MG63 (cell line): ENCODE measurements around the gene EHD4. TPM values are rescaled to one million over a fixed set of nuclear protein-coding genes. Genes with fewer than 3 reads are reported as not detected.

ENCODE experiments used
- DNase-seq: peaks from one replicate; pipeline ENCODE4 v3.0.0-alpha.2; 2020
- H3K27me3 ChIP-seq: fragments of 250-450 bp; sonication (Bioruptor Pico); 2 replicates; pipeline ENCODE4 v1.5.1; 2020; ENCODE audit warnings: mild to moderate bottlenecking, moderate library complexity
- H3K36me3 ChIP-seq: fragments of 250-450 bp; sonication (Bioruptor Pico); 2 replicates; pipeline ENCODE4 v1.5.1; 2020; ENCODE audit warnings: mild to moderate bottlenecking, moderate library complexity
- H3K4me3 ChIP-seq: fragments of 250-450 bp; sonication (Bioruptor Pico); 2 replicates; pipeline ENCODE4 v1.5.1; 2020; ENCODE audit warnings: mild to moderate bottlenecking, moderate library complexity
- H3K9me3 ChIP-seq: fragments of 250-450 bp; sonication (Bioruptor Pico); 2 replicates; pipeline ENCODE4 v1.5.1; 2020; ENCODE audit warnings: mild to moderate bottlenecking, moderate library complexity
- total RNA-seq: library from RNA; depleted of rRNA; stranded (reverse); fragments of >200 nt; shearing (Covaris generic); gene quantifications from 2 replicates; pipeline ENCODE4 v1.2.3, GENCODE V29; 2014; ENCODE audit warnings: low replicate concordance

The EHD4 gene
- total RNA-seq, 1 experiment from 2014 or later = 15.9 TPM

DNA sequence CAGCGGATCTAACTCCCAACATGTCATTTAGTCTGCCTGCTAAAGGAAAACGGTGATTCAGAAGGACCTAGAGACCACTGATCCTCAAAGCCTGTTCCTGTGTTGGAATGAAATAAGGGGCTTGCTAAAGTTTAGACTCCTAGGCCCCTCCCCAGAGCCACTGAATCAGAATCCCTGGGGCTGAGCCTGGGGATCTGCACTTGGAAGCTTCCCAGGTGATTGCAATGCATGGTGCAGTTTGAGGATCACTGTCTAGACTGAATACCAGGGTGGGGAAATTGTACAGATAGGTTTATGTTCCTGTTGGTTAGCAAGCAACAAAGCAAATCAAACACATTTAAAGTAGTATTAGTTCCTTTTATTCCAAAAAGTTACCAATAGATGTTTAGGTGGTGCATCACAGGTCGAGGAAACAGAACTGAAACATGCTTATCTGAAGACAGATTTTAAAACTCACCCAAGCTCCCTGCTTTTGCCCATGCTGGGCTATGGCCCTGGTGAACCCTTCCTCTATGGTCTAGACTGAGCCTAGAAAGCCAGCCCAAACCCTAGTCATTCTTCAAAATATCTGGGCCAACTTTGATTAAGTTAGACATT, 48.9 kb downstream of the EHD4 start:
- no peak overlapping the region for H3K4me3 ChIP-seq
- peaks cover 66% of the 10 kb centered on the region for H3K36me3 ChIP-seq
- DNase-seq = no peak
- no peaks in the 10 kb centered on the region for H3K9me3 ChIP-seq
- H3K27me3 ChIP-seq = no peaks in the 10 kb centered on the region

DNA sequence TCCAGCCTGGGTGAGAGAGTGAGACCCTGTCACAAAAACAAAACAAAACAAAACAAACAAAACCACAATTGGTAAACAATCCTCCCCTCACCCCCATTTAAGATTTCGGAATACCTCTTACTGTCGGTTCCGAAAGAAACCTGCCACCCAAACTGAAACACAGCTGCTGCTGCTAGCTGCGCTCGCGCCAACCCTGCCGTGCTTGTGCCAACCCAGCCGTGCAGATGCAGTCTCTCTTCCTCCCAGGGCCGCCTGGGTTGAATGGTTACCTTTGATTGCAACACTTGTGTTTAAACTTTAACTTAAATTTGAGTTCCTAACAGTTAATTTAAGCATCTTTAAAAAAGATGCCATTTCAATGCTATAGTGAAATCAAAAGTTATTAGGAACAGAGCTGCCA, 50.0 kb downstream of the EHD4 start:
- H3K9me3 ChIP-seq = no peaks in the 10 kb centered on the region
- H3K27me3 ChIP-seq = no peaks in the 10 kb centered on the region
- peaks cover 67% of the 10 kb centered on the region for H3K36me3 ChIP-seq
- H3K4me3 ChIP-seq = no peak overlapping the region
- no peak for DNase-seq

DNA sequence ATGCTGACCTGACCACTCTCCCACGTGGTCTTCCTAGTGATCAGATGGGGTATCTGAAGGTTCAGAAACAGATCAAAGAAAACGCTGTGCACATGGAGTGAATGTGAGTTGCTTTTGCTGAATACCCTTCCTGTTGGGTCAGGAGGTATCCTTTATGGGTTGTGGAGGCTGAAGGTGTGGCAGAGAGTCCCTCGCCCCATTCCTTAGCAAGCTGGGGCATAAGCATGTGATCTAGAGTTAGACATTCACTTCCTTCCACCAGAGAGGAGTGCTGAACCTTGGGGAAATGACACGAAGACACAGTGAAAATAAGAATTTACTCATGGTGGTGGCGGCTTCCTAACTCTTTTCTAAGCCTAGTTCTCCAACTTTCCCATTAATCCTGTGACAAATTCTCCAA, 50.7 kb downstream of the EHD4 start:
- Histone ChIP-seq H3K4me3 (no peak overlapping the region), H3K36me3 (peaks cover 64% of the 10 kb centered on the region), H3K27me3 (no peaks in the 10 kb centered on the region), H3K9me3 (no peaks in the 10 kb centered on the region)
- DNase-seq = no peak

DNA sequence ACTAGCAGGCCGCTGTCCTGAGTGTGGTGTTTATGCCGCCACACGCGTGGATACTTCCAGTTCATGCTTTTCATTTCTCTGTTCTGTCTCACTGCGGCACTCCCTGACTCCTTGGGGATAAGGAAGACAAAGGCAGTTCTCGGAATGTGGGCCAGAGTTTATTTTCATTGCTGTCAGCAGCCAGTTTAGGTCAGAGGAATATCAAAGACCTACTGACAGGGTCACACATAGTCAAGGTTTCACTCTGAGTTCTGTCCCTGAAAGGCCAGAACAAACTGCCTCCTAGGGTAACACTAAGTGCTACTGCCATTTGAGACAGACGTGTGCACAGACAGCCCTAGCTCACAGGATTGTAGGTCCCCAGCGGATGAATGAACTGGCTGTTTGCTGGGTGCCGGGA, 51.2 kb downstream of the EHD4 start:
- DNase-seq = no peak
- H3K4me3 ChIP-seq = no peak overlapping the region
- H3K36me3 ChIP-seq = peaks cover 66% of the 10 kb centered on the region
- H3K27me3 ChIP-seq = no peaks in the 10 kb centered on the region
- H3K9me3 ChIP-seq = no peaks in the 10 kb centered on the region

DNA sequence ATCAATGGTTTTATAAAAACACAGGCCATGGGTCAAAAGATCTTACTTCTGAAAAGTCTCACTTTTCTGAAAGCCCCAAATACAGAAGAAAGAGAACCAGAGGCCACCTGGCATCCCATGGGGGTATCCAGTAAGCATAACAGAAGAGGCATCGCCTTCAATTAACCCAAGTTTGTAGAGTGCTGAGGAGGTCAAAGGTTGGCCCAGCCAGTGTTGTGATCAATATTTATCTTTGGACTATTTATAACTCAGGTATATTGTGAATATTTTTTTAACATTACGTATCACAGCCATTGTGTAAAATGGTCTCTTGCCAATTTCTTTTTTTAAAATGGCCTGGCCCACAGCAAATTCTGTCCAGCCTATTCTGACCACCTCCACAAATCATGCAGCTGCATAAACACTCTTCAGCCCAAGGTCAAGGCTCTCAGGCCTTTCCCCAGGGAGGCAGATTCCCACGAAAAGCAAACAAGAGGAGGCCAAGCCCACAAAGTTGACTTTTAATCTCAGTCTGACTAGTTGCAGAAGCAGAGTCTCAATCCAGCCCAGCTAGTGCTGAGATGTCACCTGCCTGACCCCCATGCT, 52.3 kb downstream of the EHD4 start:
- no peak for DNase-seq

DNA sequence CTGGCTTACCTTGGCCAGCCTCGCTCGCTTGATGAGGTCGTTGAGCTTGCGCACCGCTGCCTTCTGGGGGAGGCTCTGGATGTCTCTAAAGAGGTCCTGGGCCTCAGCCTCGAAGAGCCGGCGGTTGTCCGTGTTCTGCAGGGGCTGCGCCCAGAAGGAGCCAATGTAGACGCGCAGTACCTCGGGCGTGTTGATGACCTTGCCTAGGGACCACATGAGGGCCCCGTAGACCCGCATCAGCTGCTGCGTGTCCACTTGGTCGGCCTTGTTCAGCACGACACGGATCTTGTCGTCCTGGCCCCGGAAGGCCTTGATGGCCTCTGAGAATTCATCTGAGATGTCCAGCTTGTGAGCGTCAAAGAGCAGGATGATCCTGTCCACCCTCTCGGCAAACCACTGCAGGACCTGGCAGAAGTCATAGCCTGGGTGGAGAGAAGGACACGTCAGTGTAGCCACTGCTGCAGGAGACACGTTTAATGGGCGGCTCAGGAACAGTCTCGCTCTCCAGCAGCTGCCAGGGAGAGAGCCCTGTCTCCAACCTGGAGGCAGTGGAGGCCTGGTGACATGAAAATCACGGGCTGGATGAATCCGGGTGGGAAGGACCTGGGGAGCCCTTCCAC, 53.0 kb downstream of the EHD4 start:
- peaks cover 65% of the 10 kb centered on the region for H3K36me3 ChIP-seq
- H3K27me3 ChIP-seq = no peaks in the 10 kb centered on the region
- H3K9me3 ChIP-seq = no peaks in the 10 kb centered on the region
- H3K4me3 ChIP-seq = no peak overlapping the region
- no peak for DNase-seq

More for the DNA sequence above, 52.3 kb downstream of the EHD4 start:
- Histone ChIP-seq H3K9me3 (no peaks in the 10 kb centered on the region), H3K36me3 (peaks cover 70% of the 10 kb centered on the region), H3K27me3 (no peaks in the 10 kb centered on the region), H3K4me3 (no peak overlapping the region)

DNA sequence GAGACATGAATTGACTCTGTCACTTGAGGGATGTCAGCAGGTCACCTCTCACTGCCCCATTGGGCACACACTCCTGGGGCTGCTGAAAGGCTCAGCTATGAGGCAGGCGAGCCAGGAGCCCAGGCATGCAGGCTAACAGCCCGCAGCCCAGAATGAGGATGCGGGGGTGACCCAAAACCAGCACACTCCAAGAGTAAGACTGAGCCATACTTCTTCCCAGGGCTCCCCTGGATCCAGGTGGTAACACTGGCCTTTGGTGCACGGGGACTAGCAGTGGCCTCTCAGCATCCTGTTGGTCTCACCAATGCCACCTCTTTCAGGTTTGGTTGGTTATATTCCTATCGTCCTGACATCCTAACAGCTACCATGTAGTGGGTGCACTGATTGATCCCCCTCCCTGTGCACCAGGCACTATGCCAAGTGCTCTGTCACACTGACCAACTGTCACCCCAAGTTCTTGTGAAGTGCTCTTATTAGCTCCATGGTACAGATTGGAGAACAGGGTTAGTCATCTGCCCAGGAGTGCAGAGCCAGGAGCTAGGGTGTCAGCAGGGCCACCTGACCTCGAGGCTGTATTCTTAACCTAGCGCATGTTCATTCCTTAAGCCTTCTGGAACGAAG, 53.7 kb downstream of the EHD4 start:
- Histone ChIP-seq H3K36me3 (peaks cover 61% of the 10 kb centered on the region), H3K4me3 (no peak overlapping the region), H3K9me3 (no peaks in the 10 kb centered on the region), H3K27me3 (no peaks in the 10 kb centered on the region)
- no peak for DNase-seq

DNA sequence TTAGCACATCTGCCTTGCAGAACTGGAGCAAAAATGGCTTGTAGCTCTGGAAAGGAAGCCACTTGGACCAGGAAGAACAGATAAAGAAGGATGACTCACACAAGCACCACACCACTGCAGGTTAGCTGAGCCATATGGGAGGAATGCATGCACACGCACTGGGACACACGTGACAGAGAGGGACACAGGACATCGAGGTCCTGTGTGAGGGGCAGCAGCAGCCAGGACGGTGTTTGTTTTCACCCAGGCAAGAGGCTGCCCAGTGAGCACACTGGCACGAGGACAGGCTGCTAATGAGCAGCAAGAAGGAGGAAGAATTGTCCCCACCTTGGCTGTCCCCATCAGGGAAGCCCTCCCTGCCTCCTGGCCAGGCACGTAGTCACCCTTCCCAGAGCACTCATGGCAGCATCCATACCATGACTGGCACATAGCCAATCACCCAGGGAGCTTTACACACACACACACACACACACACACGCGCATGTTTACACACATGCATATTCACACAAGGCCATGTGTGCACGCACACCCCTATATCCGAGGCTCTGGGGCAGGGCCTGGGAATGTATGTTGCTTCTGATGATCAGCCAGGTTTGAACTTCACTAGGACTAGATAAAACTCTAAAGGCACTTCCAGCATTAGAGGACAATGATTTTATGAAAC, 54.5 kb downstream of the EHD4 start:
- H3K36me3 ChIP-seq = peaks cover 59% of the 10 kb centered on the region
- no peaks in the 10 kb centered on the region for H3K27me3 ChIP-seq
- H3K9me3 ChIP-seq = no peaks in the 10 kb centered on the region
- no peak for DNase-seq
- H3K4me3 ChIP-seq = no peak overlapping the region

DNA sequence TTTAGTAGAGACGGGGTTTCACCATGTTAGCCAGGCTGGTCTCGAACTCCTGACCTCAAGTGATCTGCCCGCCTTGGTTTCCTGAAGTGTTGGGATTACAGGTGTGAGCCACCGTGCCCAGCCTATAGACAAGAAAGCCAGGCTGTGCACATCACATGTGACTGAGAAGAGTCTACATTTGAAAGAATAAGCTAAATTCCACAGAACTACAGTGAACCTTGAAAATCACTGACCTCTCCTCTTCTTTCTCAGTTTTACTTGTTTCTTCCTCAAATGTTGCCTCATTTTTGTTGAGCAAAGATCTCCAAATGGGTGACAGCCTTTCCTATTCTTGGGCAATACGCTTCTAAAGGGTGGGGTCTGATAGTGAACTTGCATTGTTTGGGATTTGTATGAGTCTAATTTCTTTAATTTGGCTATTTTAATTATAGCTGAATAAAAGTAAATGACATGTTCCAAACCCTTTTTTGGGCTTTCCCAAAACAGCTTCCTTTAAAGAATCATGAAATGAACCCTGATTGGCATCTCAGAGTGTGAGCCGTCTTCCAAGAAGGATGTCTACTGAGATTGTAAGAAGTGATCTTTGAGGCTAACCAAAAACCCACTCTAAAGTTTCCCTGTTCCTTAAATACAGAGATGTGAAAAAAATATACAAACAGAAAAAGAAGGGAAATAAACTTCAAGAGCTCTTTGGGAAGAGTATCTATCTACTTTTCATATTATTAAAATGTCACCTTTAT, 56.9 kb downstream of the EHD4 start:
- DNase-seq = no peak
- Histone ChIP-seq H3K27me3 (no peaks in the 10 kb centered on the region), H3K4me3 (no peak overlapping the region), H3K9me3 (no peaks in the 10 kb centered on the region), H3K36me3 (peaks cover 66% of the 10 kb centered on the region)

DNA sequence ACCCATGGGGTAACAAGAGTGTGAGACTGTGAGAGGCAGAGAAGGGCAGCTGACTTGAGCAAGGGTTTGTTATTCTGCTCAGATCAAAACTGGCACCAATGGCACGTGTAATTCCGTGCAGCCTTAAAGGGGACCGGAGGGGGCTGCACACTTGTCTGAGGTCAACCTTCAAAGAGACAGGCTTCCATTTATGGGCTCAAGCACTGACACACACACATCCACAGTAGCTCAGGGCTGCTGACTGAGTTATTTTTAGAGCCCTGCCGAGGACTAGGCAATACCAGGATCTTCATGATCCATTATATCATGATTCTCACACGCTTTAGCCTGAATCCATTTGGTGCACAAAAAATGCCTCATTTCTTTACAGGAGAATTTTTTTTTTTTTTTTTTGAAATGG, 57.9 kb downstream of the EHD4 start:
- Histone ChIP-seq H3K4me3 (no peak overlapping the region), H3K9me3 (no peaks in the 10 kb centered on the region), H3K36me3 (peaks cover 68% of the 10 kb centered on the region), H3K27me3 (no peaks in the 10 kb centered on the region)
- no peak for DNase-seq

DNA sequence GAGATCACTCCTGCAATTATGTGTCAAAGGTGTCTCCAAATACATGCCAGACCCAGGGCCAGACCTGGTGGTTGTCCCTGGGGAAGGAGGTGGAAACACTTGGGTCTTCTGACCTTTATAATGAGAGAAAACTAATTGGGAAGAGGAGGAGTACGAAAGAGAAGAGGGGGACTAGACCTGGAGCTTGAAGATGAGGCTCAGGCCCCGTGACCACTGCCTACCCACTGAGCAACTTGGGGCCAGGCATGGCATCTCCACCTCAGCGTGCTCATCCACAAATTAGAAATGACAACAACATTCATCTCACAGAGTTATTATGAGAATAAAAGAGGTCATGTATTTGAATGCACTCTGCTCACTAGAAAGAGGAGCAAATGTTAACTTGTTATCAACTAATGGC, 59.1 kb downstream of the EHD4 start:
- Histone ChIP-seq H3K4me3 (no peak overlapping the region), H3K36me3 (peaks cover 72% of the 10 kb centered on the region), H3K9me3 (no peaks in the 10 kb centered on the region), H3K27me3 (no peaks in the 10 kb centered on the region)
- no peak for DNase-seq

DNA sequence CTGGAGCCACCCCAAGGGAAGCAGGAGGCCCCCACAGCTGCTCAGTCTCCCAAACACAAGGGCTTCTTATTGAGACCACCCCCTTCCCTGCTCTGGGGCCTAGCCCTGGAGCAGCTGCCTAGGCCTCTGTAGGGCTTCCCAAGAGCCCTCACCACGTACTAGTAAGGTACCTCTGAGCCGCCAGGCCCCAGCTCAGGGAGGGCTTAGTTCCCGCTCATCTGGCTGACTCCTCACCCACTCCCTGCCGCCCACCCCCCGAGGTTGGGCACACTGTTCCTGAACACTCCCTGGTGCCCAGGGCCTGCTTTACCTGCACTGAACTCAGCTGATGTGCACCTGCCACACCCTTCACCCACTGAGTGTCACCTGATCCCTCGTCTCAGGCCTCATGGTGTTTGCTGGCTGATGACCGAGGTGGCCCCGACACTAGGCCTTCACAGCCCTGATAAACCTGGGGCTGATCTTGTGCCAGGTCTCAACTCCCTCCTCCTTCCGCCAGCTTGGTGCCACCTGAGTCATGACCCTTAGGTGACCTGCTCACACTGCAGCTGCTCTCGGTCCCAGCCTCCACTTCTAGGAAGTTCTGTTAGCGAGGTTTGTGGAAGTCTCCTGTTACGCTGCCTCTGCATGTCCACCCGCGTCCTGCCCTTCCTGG, 60.5 kb downstream of the EHD4 start:
- no peak for DNase-seq
- Histone ChIP-seq H3K36me3 (peaks cover 78% of the 10 kb centered on the region), H3K4me3 (no peak overlapping the region), H3K27me3 (no peaks in the 10 kb centered on the region), H3K9me3 (no peaks in the 10 kb centered on the region)

DNA sequence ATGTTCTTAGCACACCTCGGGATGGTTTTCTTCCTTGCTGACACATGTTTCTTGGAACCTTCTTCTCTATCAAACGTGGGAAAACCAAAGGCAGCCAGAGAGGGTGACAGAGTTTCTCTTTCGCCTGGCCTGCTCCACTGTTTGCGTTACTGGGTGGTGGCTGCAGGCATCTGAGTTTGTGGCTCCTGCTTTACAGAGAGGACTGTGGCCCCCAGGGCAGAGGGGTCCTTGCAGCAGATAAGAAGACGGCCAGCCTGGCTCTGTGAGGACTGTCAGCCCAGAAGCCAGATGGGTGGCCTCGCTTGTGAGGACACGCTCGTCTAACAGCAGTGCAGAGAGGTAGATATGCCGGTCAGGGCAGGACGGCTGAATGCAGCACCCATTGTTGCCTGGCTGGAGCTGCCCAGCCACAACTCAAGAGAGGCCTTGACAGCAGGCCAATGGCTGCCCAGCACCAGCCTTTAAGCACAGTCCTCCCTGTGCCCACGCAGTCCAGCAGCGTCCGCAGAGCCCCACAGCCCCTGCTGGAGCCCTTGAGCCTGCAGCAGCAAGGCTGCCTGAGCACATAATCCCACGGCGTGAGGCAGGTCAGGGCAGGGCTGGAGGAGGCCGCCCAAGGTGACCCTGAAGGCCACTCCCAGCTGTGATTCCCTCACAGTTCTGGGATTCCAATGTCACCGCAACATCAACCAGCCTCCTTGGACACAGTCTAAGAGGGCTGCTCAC, 63.5 kb downstream of the EHD4 start:
- Histone ChIP-seq H3K9me3 (no peaks in the 10 kb centered on the region), H3K27me3 (no peaks in the 10 kb centered on the region), H3K36me3 (peaks cover 85% of the 10 kb centered on the region), H3K4me3 (no peak overlapping the region)
- DNase-seq = no peak

DNA sequence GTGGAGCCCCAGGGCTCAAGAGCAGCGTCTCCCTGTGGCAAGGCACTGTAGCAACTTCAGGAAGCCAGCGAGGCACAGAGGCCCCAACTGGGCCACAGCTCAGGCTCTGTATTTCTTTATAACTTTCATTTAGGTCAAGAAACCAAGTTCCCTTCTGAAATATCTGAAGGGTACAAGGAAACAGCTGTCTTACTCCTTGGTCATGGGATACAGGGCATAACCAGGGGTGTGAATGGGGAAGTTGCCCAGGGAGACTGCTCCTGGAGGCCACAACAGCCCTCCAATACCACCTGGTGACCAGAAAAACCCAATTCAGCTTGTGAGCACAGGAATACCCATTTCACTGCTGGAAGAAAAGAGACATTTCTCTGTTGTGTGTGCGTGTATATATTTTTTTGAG, 65.2 kb downstream of the EHD4 start:
- peaks cover 70% of the 10 kb centered on the region for H3K36me3 ChIP-seq
- H3K27me3 ChIP-seq = no peaks in the 10 kb centered on the region
- H3K4me3 ChIP-seq = no peak overlapping the region
- H3K9me3 ChIP-seq = no peaks in the 10 kb centered on the region
- no peak for DNase-seq

DNA sequence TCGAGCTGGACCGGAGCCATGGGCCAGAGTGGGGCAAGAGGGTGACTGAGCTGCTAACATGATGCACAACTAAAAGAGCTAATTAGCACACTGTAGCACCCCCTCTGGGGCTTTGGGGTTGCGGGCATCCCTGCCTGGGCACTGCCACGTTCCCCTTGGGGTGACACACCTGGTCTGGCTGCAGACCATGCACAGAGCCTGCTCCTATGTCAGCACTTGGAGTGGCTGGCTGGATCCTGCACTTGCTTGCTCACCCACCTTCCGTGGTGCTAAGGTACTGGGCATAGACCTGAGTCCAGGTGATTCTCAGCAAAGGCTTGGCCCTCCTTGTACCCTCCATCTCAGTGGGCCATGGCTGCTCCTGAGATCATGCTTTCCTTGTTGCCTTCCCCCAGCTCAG, 65.7 kb downstream of the EHD4 start:
- no peaks in the 10 kb centered on the region for H3K27me3 ChIP-seq
- no peak for DNase-seq
- no peaks in the 10 kb centered on the region for H3K9me3 ChIP-seq
- H3K4me3 ChIP-seq = no peak overlapping the region
- peaks cover 66% of the 10 kb centered on the region for H3K36me3 ChIP-seq
